Spleen (tissue), 7 donors: ENCODE data around the gene TGM1.

Source experiments
- CTCF ChIP-seq, 11 experiments: fragments of 200-600 bp in 7 of 11; fragments of 450-650 bp in 4 of 11; sonication (generic) in 4 of 11; IDR thresholded peaks in 8 of 11; conservative IDR thresholded peaks in 3 of 11; 1 replicate in 7 of 11; 2 replicates in 4 of 11; pipeline versions ENCODE4 v1.4.0 to v1.8.0; 2016 to 2021; ENCODE audit warnings: antibody characterized with exemption in 11 of 11, inconsistent platforms in 4 of 11, mild to moderate bottlenecking in 1 of 11
- POLR2A ChIP-seq, 3 donors: fragments of 450-650 bp; IDR thresholded peaks; one replicate each; pipeline ENCODE4 v1.5.1; 2017; ENCODE audit warnings: antibody characterized with exemption in 3 of 3, mild to moderate bottlenecking in 1 of 3
- POLR2AphosphoS5 ChIP-seq, 3 donors: sonication (generic); formaldehyde crosslinking; IDR thresholded peaks; one replicate each; pipeline ENCODE4 v1.5.1; 2017; ENCODE audit warnings: antibody characterized with exemption in 3 of 3
- donor health status: DM: no; HTN: no; CAD: no; lungs with moderate emphysema.
- donor health status: DM: no; HTN: no; CAD: no.
- donor health status: DM: no; HTN: no; CAD: no.

DNA sequence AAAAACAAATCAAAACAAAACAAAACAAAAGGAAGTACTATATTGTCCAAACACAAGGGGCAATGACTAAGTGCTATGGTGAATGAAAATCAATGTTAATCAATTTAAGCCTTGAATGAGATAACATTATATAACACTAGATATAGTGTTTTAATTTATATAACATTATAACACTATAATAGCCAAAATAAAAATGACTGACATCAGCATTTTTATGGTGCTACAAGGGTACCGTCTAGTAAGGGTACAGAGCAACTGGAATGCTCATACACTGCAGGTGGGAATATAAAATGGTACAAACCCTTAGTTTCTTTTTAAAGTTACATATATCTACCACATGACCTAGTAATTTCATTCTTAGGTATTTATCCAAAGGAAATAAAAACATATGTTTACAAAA, 36.5 kb downstream of the TGM1 start:
- TF ChIP-seq POLR2A (IDR thresholded peaks at IDR 0.05) (no peak), CTCF (IDR thresholded peaks at IDR 0.05 in 8 of 11, conservative IDR thresholded peaks at IDR 0.05 in 3 of 11) (no peak), POLR2AphosphoS5 (IDR thresholded peaks at IDR 0.05) (no peak)
